ENCODE measurements around the gene TSPAN10.

The TSPAN10 gene

GRCh38 chr17:81635431-81635830 lies 1.6 kb upstream of the TSPAN10 start:
- DNase-seq (ENCODE audit: low read depth): no peak

- DNase-seq (ENCODE audit: low read depth): no peak
Observed at GRCh38 chr17:81635973-81636504, 957 bp upstream of the TSPAN10 start.

GRCh38 chr17:81638683-81639082 lies 1.7 kb downstream of the TSPAN10 start:
- no peak for DNase-seq (ENCODE audit: low read depth)

- DNase-seq (ENCODE audit: low read depth): no peak
Observed at GRCh38 chr17:81640011-81640410, 3.0 kb downstream of the TSPAN10 start.

GRCh38 chr17:81641825-81642489 lies 5.0 kb downstream of the TSPAN10 start:
- DNase-seq (ENCODE audit: low read depth): no peak

- no peak for DNase-seq (ENCODE audit: low read depth)
Observed at GRCh38 chr17:81644496-81644895, 7.5 kb downstream of the TSPAN10 start.

GRCh38 chr17:81644976-81645952 lies 8.3 kb downstream of the TSPAN10 start:
- no peak for DNase-seq (ENCODE audit: low read depth)

- no peak for DNase-seq (ENCODE audit: low read depth)
Observed at GRCh38 chr17:81646869-81647600, 10.0 kb downstream of the TSPAN10 start.

GRCh38 chr17:81647640-81648012 lies 10.6 kb downstream of the TSPAN10 start:
- DNase-seq (ENCODE audit: low read depth): no peak

- DNase-seq (ENCODE audit: low read depth): no peak
Observed at GRCh38 chr17:81648013-81648706, 11.2 kb downstream of the TSPAN10 start.

- no peak for DNase-seq (ENCODE audit: low read depth)
Observed at GRCh38 chr17:81648707-81649085, 11.7 kb downstream of the TSPAN10 start.

- no peak for DNase-seq (ENCODE audit: low read depth)
Observed at GRCh38 chr17:81650951-81651350, 14.0 kb downstream of the TSPAN10 start.

GRCh38 chr17:81651692-81652091 lies 14.7 kb downstream of the TSPAN10 start:
- DNase-seq (ENCODE audit: low read depth): no peak

- no peak for DNase-seq (ENCODE audit: low read depth)
Observed at GRCh38 chr17:81652906-81653771, 16.1 kb downstream of the TSPAN10 start.

- no peak for DNase-seq (ENCODE audit: low read depth)
Observed at GRCh38 chr17:81655378-81656117, 18.6 kb downstream of the TSPAN10 start.

- DNase-seq (ENCODE audit: low read depth): no peak
Observed at GRCh38 chr17:81656118-81656743, 19.2 kb downstream of the TSPAN10 start, which contains the start of gene PDE6G. Gene PDE6G (minus strand): TSS chr17:81656542. CDS start chr17:81653305, 3,237 bp downstream.

GRCh38 chr17:81656835-81657234 lies 19.8 kb downstream of the TSPAN10 start:
- no peak for DNase-seq (ENCODE audit: low read depth)

GRCh38 chr17:81659038-81659437 lies 22.0 kb downstream of the TSPAN10 start:
- no peak for DNase-seq (ENCODE audit: low read depth)

GRCh38 chr17:81660441-81660840 lies 23.4 kb downstream of the TSPAN10 start:
- no peak for DNase-seq (ENCODE audit: low read depth)

Measured in CMK (cell line).